ENCODE results near the gene KNDC1. TPM values are rescaled to one million over a fixed set of nuclear protein-coding genes. Genes with fewer than 3 reads are reported as not detected.

The KNDC1 gene
- total and polyA plus RNA-seq, 10 of the 15 experiments (the other 5 are each of a cell fraction or from before 2014, with no cell fraction given): 0.03 to 0.11 (median 0.05) TPM; not detected in 7

GRCh38 chr10:133131053-133131452, 29.0 kb upstream of the KNDC1 start (continued):
- TF ChIP-seq USF1 (IDR thresholded peaks at IDR 0.05; ENCODE audit: borderline replicate concordance, extremely low read length, insufficient read depth, low read depth, low read length) (no peak), CEBPB (IDR thresholded peaks at IDR 0.05; ENCODE audit: borderline replicate concordance in 1 of 2, low read depth in 2 of 2, low read length in 2 of 2) (no peak), MYB (IDR thresholded peaks at IDR 0.05; ENCODE audit: borderline replicate concordance, low read depth, low read length) (no peak), SRF (IDR thresholded peaks at IDR 0.05; ENCODE audit: low read depth in 2 of 2, low read length in 2 of 2) (no peak)

DNA sequence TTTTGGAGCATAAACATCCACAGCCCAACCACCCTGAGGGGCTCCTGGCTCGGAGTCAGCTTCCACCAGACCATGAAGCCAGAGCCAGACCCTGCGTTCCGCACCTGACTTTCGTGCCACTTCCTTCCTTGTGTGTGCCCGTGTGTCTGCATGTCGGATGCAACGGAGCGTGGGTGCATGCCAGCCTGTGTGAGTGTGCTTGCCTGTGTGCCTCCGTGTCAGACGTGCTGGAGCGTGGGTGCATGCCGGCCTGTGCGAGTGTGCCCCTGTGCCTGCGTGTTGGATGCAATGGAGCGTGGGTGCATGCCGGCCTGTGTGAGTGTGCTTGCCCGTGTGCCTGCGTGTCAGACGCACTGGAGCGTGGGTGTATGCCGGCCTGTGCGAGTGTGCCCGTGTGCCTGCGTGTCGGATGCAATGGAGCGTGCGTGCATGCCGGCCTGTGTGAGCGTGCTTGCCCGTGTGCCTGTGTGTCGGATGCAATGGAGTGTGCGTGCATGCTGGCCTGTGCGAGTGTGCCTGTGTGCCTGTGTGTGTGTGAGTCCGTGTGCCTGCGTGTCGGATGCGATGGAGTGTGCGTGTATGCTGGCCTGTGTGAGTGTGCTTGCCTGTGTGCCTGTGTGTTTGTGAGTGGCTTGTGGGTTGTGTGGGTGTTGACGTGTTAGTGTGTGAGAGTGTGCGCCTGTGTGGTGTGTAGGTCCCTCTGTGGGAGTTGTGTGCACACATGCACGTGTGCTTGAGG, 28.1 kb upstream of the KNDC1 start:
- H3K4me1 ChIP-seq (ENCODE audit: control insufficient read depth, insufficient read depth, low read length): no peaks in the 10 kb centered on the region
- H3K4me2 ChIP-seq (ENCODE audit: control insufficient read depth, insufficient read depth): no peak overlapping the region
- no peak overlapping the region for H2AFZ ChIP-seq (ENCODE audit: control insufficient read depth, low read depth, low read length)
- RAD21 ChIA-PET (ENCODE audit: unreplicated experiment): no interaction called here
- intact Hi-C loops (cut with micrococcal nuclease; ENCODE audit: unreplicated experiment) (no loop called here), in situ Hi-C loops (cut with MboI) (no loop called here)
- DNase-seq (ENCODE audit: low read depth, low spot score) (no peak), ATAC-seq (no peak), FAIRE-seq (no peak)
- H3K27me3 ChIP-seq (replicated peaks in 1 of 2; ENCODE audit: control insufficient read depth in 2 of 2, insufficient read depth in 2 of 2, low read length in 1 of 2): no peaks in the 10 kb centered on the region
- H4K20me1 ChIP-seq (ENCODE audit: control insufficient read depth, insufficient read depth): no peaks in the 10 kb centered on the region
- SMC1A ChIA-PET (ENCODE audit: uncharacterized antibody, unreplicated experiment): no interaction called here
- 21% methylated on average over 41 of the region's 41 CpGs for WGBS (ENCODE audit: insufficient coverage, insufficient replicate concordance, low lambda C conversion rate, missing lambda C conversion rate)
- no peak overlapping the region for H3K4me3 ChIP-seq
- no peak for TF ChIP-seq POLR2A (IDR thresholded peaks at IDR 0.05; ENCODE audit: low read depth, low read length)
- no peak for TF ChIP-seq SP1 (IDR thresholded peaks at IDR 0.05; ENCODE audit: low read depth, low read length)
- TF ChIP-seq CHD1 (IDR thresholded peaks at IDR 0.05; ENCODE audit: low read depth, low read length): no peak
- TF ChIP-seq BCL3 (IDR thresholded peaks at IDR 0.05; ENCODE audit: borderline replicate concordance, insufficient read depth, low read depth, low read length, poor library complexity, severe bottlenecking): peak; percentile 58
- TF ChIP-seq TCF3 (IDR thresholded peaks at IDR 0.05; ENCODE audit: borderline replicate concordance, insufficient read depth, low read depth, low read length): peak; percentile 53; the same call in 1 of the 2 replicates
- no peak for TF ChIP-seq CREM (IDR thresholded peaks at IDR 0.05; ENCODE audit: low read depth)
- TF ChIP-seq, protein P1, sequence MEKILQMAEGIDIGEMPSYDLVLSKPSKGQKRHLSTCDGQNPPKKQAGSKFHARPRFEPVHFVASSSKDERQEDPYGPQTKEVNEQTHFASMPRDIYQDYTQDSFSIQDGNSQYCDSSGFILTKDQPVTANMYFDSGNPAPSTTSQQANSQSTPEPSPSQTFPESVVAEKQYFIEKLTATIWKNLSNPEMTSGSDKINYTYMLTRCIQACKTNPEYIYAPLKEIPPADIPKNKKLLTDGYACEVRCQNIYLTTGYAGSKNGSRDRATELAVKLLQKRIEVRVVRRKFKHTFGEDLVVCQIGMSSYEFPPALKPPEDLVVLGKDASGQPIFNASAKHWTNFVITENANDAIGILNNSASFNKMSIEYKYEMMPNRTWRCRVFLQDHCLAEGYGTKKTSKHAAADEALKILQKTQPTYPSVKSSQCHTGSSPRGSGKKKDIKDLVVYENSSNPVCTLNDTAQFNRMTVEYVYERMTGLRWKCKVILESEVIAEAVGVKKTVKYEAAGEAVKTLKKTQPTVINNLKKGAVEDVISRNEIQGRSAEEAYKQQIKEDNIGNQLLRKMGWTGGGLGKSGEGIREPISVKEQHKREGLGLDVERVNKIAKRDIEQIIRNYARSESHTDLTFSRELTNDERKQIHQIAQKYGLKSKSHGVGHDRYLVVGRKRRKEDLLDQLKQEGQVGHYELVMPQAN (conservative IDR thresholded peaks at IDR 0.05): no peak
- BruUV-seq (replicated peaks): no TSS peak
- H3K9me3 ChIP-seq (replicated peaks; ENCODE audit: control insufficient read depth, insufficient read depth, low read length): no peaks in the 10 kb centered on the region; the same call in 2 of the 3 replicates
- POLR2A ChIA-PET: no interaction called here
- no peak overlapping the region for H3K27ac ChIP-seq (ENCODE audit: control insufficient read depth, insufficient read depth)
- H3K9ac ChIP-seq (ENCODE audit: control insufficient read depth, insufficient read depth, low read length): no peak overlapping the region
- H3K36me3 ChIP-seq (ENCODE audit: control insufficient read depth in 2 of 2, insufficient read depth in 2 of 2, low read length in 1 of 2): no peaks in the 10 kb centered on the region
- H3K79me2 ChIP-seq (ENCODE audit: control insufficient read depth, insufficient read depth, low read length): no peaks in the 10 kb centered on the region
- CTCF ChIA-PET: no interaction called here
